DND-41 (cell line): ENCODE data around the gene CSNK2A1.
"Not testable (repeated sequence)": the region's sequence is repeated elsewhere in the genome, so short reads cannot be mapped to it uniquely, and the experiment has no call there.

Source experiments
- ATAC-seq: fragments of 200-7000 bp; cut with Tn5 transposase; 3 replicates; pipeline ENCODE4 v1.9.1; 2021; ENCODE audit warnings: low read depth; ENCODE audit not compliant: insufficient read depth
- DNase-seq: peaks from one replicate; pipeline ENCODE4 v3.0.0-alpha.2; 2020
- H2AFZ ChIP-seq: 2 replicates; pipeline ENCODE4 v1.6.0; 2012; ENCODE audit warnings: low read depth, low read length
- H3K27ac ChIP-seq: 2 replicates; pipeline ENCODE4 v1.5.1; 2012; ENCODE audit warnings: low read length, inconsistent platforms
- H3K27me3 ChIP-seq: fragments of 200-600 bp; sonication (generic); 2 replicates; pipeline ENCODE4 v1.6.0; 2012; ENCODE audit warnings: low read length, mild to moderate bottlenecking, inconsistent platforms; ENCODE audit not compliant: insufficient read depth, poor library complexity
- H3K36me3 ChIP-seq: 2 replicates; pipeline ENCODE4 v1.5.1; 2012; ENCODE audit warnings: low read length, inconsistent platforms; ENCODE audit not compliant: insufficient read depth
- H3K4me1 ChIP-seq: 2 replicates; pipeline ENCODE4 v1.5.1; 2012; ENCODE audit warnings: mild to moderate bottlenecking, low read length; ENCODE audit not compliant: insufficient read depth
- H3K4me2 ChIP-seq: 2 replicates; pipeline ENCODE4 v1.6.0; 2012; ENCODE audit warnings: mild to moderate bottlenecking, moderate library complexity, low read length, inconsistent platforms; ENCODE audit not compliant: insufficient read depth
- H3K4me3 ChIP-seq, 2 experiments: fragments of 200-600 bp in 1 of 2; shearing (Covaris generic) in 1 of 2; 2 replicates each; pipeline ENCODE4 v1.5.1; 2012 to 2016; ENCODE audit warnings: inconsistent platforms in 2 of 2, low read length in 2 of 2, mild to moderate bottlenecking in 2 of 2, low read depth in 1 of 2, moderate library complexity in 1 of 2
- H3K79me2 ChIP-seq: 2 replicates; pipeline ENCODE4 v1.6.0; 2012; ENCODE audit warnings: low read length, inconsistent platforms; ENCODE audit not compliant: insufficient read depth
- H3K9ac ChIP-seq: 2 replicates; pipeline ENCODE4 v1.6.0; 2012; ENCODE audit warnings: low read depth, mild to moderate bottlenecking, inconsistent platforms, low read length, moderate library complexity
- H3K9me3 ChIP-seq: 2 replicates; pipeline ENCODE4 v1.5.1; 2012; ENCODE audit warnings: low read length, moderate library complexity, mild to moderate bottlenecking, inconsistent platforms; ENCODE audit not compliant: insufficient read depth, severe bottlenecking
- H4K20me1 ChIP-seq: 2 replicates; pipeline ENCODE4 v1.6.0; 2012; ENCODE audit warnings: low read length; ENCODE audit not compliant: insufficient read depth
- CTCF ChIP-seq: IDR thresholded peaks from 2 replicates; pipeline ENCODE4 v1.5.1; 2012; ENCODE audit warnings: borderline replicate concordance, low read length, moderate library complexity, mild to moderate bottlenecking; ENCODE audit not compliant: poor library complexity, severe bottlenecking; ENCODE audit errors: extremely low read depth
- EZH2 ChIP-seq: IDR thresholded peaks from 3 replicates; pipeline ENCODE4 v1.6.1; 2012; ENCODE audit warnings: borderline replicate concordance, low read depth, mild to moderate bottlenecking, moderate library complexity, low read length, inconsistent platforms; ENCODE audit not compliant: severe bottlenecking

Gene CSNK2A1

DNA sequence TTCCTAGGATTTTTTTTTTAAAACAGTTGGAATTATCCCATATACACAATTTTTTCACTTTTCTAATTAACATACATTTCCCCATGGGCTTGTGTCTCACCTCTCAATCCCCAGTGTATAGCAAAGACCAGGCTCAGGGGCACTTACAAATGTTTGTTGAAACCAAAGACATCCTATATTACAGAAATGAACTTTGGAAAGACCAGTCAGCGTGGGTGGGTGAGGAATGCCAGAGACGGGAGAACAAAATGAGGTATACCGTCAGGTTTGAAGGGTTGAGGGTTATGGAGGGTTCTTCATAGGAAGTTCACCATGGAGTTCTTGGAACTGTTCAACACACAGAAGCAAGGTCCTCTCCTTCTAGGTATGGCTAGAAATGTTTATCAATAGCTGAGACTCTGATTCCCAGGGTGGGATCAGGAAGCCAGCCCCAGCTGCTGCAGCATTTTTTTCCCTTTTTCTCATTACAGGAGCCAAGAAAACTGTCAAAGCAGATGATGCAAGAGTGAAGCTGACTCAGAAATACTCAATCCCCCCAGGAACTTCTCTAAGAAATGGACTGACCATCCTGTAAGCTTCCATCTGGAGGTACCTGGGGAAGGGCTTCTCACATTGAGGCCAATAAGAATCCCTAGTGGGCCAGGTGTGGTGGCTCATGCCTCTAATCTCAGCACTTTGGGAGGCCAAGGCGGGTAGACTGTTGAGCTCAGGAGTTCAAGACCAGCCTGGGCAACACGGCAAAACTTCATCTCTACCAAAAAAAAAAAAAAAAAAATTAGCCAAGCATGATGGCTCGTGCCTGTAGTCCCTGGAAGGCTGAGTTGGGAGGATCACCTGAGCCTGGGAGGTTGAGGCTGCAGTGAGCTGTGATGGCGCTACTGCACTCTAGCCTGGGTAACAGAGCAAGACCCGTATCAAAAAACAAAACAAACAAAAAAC lies 65.3 kb downstream of the CSNK2A1 start:
- Histone ChIP-seq H3K9me3 (peaks cover under 1% of the 10 kb centered on the region), H3K79me2 (no peaks in the 10 kb centered on the region), H3K27me3 (no peaks in the 10 kb centered on the region), H3K4me2 (no peak overlapping the region), H3K4me3 (no peak overlapping the region), H4K20me1 (peaks cover 10% of the 10 kb centered on the region; the same call in 1 of the 2 replicates), H3K36me3 (peaks cover 72% of the 10 kb centered on the region), H3K27ac (no peak overlapping the region), H3K9ac (no peak overlapping the region), H2AFZ (no peak overlapping the region), H3K4me1 (no peaks in the 10 kb centered on the region)
- DNase-seq (no peak), ATAC-seq (peak; percentile 13; the same call in 1 of the 3 replicates)
- TF ChIP-seq EZH2 = no peak
- no peak for TF ChIP-seq CTCF

DNA sequence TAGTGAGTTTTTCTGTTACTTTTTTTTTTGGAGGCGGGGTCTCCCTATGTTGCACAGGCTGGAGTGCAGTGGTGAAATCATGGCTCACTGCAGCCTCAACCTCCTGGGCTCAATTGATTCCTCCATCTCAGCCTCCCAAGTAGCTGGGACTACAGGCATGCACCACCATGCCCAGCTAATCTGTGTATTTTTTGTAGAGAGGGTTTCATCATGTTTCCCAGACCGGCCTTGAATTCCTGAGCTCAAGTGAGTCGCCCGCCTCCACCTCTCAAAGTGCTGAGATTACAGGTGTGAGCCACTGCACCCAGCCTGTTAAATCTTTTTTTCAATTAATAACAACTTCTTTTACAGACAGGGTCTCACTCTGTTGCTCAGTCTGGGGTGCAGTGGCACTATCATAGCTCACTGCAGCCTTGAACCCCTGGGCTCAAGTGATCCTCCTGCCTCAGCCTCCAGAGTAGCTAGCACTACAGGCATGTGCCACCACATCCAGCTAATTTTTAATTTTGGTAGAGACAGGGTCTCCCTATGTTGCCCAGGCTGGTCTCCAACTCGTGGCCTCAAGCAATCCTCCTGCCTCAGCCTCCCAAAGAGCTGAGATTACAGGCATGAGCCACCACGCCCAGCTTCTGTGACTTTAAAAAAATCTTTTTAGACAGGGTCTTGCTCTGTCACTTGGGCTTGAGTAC lies 66.9 kb downstream of the CSNK2A1 start:
- H3K9me3 ChIP-seq, H3K4me2 ChIP-seq, H2AFZ ChIP-seq, DNase-seq, H3K27ac ChIP-seq, H3K27me3 ChIP-seq, H3K9ac ChIP-seq, H3K79me2 ChIP-seq, H3K4me1 ChIP-seq, ATAC-seq, H3K4me3 ChIP-seq: not testable (repeated sequence)
- peaks cover 10% of the 10 kb centered on the region; the same call in 1 of the 2 replicates for H4K20me1 ChIP-seq
- H3K36me3 ChIP-seq = peaks cover 61% of the 10 kb centered on the region

DNA sequence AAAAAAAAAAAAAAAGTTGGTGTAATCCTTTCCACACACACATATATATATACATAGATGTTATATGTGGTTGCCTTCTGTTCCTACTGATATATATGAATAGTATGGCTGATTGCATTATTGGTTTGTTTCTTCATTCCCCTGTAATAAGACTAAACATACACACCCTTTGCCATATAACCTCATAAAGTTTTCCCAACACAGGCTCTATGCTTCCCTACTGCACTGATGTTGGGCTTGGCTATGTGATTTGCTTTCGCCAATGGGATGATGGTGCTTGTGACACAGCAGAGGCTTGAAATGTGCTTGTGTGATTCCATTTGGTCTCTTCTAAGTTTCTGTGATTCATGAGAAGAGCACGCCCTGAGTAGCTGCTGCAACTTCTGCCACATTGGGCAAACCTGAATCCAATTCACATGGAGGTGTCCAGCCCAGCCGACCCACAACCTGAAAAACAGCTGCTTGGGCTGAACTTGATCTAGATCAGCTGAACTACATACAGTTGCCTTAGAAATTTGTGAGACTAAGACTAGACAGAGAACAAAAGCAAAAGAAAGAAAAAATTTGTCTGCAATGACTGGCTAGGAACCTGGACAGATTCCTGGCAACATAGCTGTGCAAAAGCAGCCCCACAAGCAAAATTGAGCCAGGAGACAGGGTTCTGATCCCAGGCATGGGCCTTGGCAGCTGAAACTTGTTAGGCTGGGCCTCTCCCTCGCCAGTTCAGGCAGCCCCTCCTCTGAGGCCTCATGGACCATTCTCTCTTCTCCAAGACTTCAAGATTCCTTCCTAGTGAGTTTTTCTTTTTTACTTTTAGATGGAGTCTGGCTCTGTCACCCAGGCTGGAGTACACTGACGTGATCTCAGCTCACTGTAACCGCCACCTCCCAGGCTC lies 67.9 kb downstream of the CSNK2A1 start:
- no peak overlapping the region for H3K4me3 ChIP-seq
- peaks cover 12% of the 10 kb centered on the region for H3K9me3 ChIP-seq
- H3K36me3 ChIP-seq = peaks cover 53% of the 10 kb centered on the region
- H3K27me3 ChIP-seq = no peaks in the 10 kb centered on the region
- H4K20me1 ChIP-seq = peaks cover 10% of the 10 kb centered on the region; the same call in 1 of the 2 replicates
- H3K4me2 ChIP-seq = no peak overlapping the region
- TF ChIP-seq CTCF = no peak
- no peak for TF ChIP-seq EZH2
- DNase-seq (no peak), ATAC-seq (no peak)
- H2AFZ ChIP-seq = no peak overlapping the region
- H3K27ac ChIP-seq = no peak overlapping the region
- no peaks in the 10 kb centered on the region for H3K79me2 ChIP-seq
- H3K4me1 ChIP-seq = no peaks in the 10 kb centered on the region
- H3K9ac ChIP-seq = no peak overlapping the region
